Stimulated activated naive CD4-positive, alpha-beta T cell (primary cell): Measurements from ENCODE around the gene MTCH1.

Source experiments
- DNase-seq, 6 experiments: peaks; one replicate each; lab custom pipeline; 2025; lab: John Stamatoyannopoulos, UW

The MTCH1 gene

GRCh38 chr6:36926708-36927513 is 59.1 kb downstream of the MTCH1 start:
- DNase-seq: no peak

GRCh38 chr6:36925809-36926208 is 60.2 kb downstream of the MTCH1 start:
- no peak for DNase-seq

GRCh38 chr6:36924778-36925374 is 61.1 kb downstream of the MTCH1 start:
- DNase-seq: no peak

GRCh38 chr6:36924131-36924530 is 61.9 kb downstream of the MTCH1 start:
- no peak for DNase-seq

- DNase-seq: no peak
Measured at GRCh38 chr6:36920546-36920945, 65.5 kb downstream of the MTCH1 start.

- no peak for DNase-seq
Measured at GRCh38 chr6:36920049-36920448, 65.9 kb downstream of the MTCH1 start.
